Astrocyte (in vitro differentiated cells and primary cell): Measurements from ENCODE around the gene COL5A3. TPM values are rescaled to one million over a fixed set of nuclear protein-coding genes. Genes with fewer than 3 reads are reported as not detected.

Experiments
- DNase-seq: peaks from one replicate; pipeline ENCODE4 v3.0.0-alpha.2; 2010; ENCODE audit warnings: low read depth
- FAIRE-seq: peaks from 2 replicates; lab custom pipeline; 2011; peaks lifted over from hg19 to GRCh38; lab: Jason Lieb, UNC
- H2AFZ ChIP-seq: 2 replicates; pipeline ENCODE4 v1.6.0; 2012; ENCODE audit warnings: low read depth, low read length, inconsistent platforms
- H3K27ac ChIP-seq: 2 replicates; pipeline ENCODE4 v1.5.1; 2011; ENCODE audit warnings: low read depth, low read length, inconsistent platforms
- H3K27me3 ChIP-seq: 2 replicates; pipeline ENCODE4 v1.6.0; 2011; ENCODE audit warnings: low read length, inconsistent platforms; ENCODE audit not compliant: insufficient read depth
- H3K36me3 ChIP-seq: 2 replicates; pipeline ENCODE4 v1.5.1; 2011; ENCODE audit warnings: low read length, inconsistent platforms; ENCODE audit not compliant: insufficient read depth
- H3K4me1 ChIP-seq: 2 replicates; pipeline ENCODE4 v1.5.1; 2011; ENCODE audit warnings: low read length, inconsistent platforms; ENCODE audit not compliant: insufficient read depth
- H3K4me2 ChIP-seq: 2 replicates; pipeline ENCODE4 v1.6.0; 2012; ENCODE audit warnings: low read length, inconsistent platforms
- H3K4me3 ChIP-seq: 2 replicates; pipeline ENCODE4 v1.5.1; 2011; ENCODE audit warnings: low read depth, mild to moderate bottlenecking, low read length, inconsistent platforms; ENCODE audit not compliant: insufficient read depth
- H3K79me2 ChIP-seq: 2 replicates; pipeline ENCODE4 v1.6.0; 2012; ENCODE audit warnings: mild to moderate bottlenecking, low read length, inconsistent platforms; ENCODE audit not compliant: insufficient read depth
- H3K9ac ChIP-seq: 2 replicates; pipeline ENCODE4 v1.6.0; 2012; ENCODE audit warnings: mild to moderate bottlenecking, low read length, inconsistent platforms
- H3K9me3 ChIP-seq: 2 replicates; pipeline ENCODE4 v1.5.1; 2012; ENCODE audit warnings: low read depth, mild to moderate bottlenecking, low read length, inconsistent platforms; ENCODE audit not compliant: insufficient read depth
- H4K20me1 ChIP-seq: 2 replicates; pipeline ENCODE4 v1.6.0; 2012; ENCODE audit warnings: low read length, inconsistent platforms; ENCODE audit not compliant: insufficient read depth
- H3K27ac Mint-ChIP-seq: one replicate; pipeline ENCODE4 v1.8.0; 2021; ENCODE audit warnings: mild to moderate bottlenecking, mixed read lengths; ENCODE audit not compliant: unreplicated experiment
- H3K27me3 Mint-ChIP-seq: one replicate; pipeline ENCODE4 v1.8.0; 2021; ENCODE audit warnings: low read depth, mixed read lengths; ENCODE audit not compliant: unreplicated experiment
- H3K36me3 Mint-ChIP-seq: one replicate; pipeline ENCODE4 v1.8.0; 2021; ENCODE audit warnings: low read depth, mixed read lengths; ENCODE audit not compliant: unreplicated experiment
- H3K4me1 Mint-ChIP-seq: one replicate; pipeline ENCODE4 v1.8.0; 2021; ENCODE audit warnings: low read depth, mixed read lengths; ENCODE audit not compliant: unreplicated experiment
- H3K4me3 Mint-ChIP-seq: one replicate; pipeline ENCODE4 v1.8.0; 2021; ENCODE audit warnings: mild to moderate bottlenecking, moderate library complexity, mixed read lengths; ENCODE audit not compliant: unreplicated experiment
- H3K9me3 Mint-ChIP-seq: one replicate; pipeline ENCODE4 v1.8.0; 2021; ENCODE audit warnings: mild to moderate bottlenecking, mixed read lengths; ENCODE audit not compliant: unreplicated experiment
- EZH2 ChIP-seq: IDR thresholded peaks from 2 replicates; pipeline ENCODE4 v1.6.1; 2012; ENCODE audit warnings: mild to moderate bottlenecking, low read length, inconsistent platforms; ENCODE audit not compliant: insufficient read depth
- microRNA-seq: library from miRNA; unstranded; fragments of <30 nt; microRNA quantifications from one replicate; pipeline ENCODE4 v1.2.0, GENCODE V29; 2020
- total RNA-seq: library from RNA; stranded (reverse); gene quantifications from 2 replicates; pipeline ENCODE4 v1.2.1, GENCODE V29; 2021
- TF ChIP-seq, protein P1 (sequence below): IDR thresholded peaks from 2 replicates; pipeline ENCODE4 v1.5.1; 2011; ENCODE audit warnings: low read depth, mild to moderate bottlenecking, inconsistent platforms, low read length, moderate library complexity; ENCODE audit not compliant: insufficient read depth

The COL5A3 gene
- total RNA-seq, 1 donor from 2014 or later, result 22.2 TPM

DNA sequence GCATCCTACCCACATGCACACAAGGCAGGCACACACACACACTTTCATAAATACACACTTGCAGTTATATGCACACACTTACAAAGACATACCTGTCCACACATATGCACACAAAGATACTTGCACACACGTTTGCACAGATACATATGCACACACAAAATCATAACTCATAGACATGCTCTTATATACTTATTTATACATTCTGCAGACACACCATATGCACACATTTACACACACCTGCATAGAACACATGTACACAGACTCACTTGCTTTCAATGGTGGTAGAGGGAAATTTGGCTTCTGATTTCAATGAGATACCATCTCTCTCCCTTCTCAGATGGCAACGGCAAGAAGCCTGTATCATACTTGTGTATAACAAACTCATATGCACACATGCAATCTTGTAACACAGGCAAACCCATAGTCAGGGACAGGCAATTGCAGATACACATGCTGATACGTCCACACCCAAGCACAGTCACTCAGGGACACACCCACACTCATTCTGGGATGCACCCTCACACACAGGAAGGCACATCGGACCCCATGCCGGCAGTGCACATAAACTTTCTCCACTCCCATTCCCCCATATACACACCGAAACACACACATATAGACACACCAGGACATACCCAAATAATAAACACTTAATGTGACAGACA is 98.6 kb downstream of the COL5A3 start:
- Histone ChIP-seq H3K27me3 (peaks cover 21% of the 10 kb centered on the region), H3K36me3 (no peaks in the 10 kb centered on the region), H3K4me2 (no peak overlapping the region), H3K9me3 (no peaks in the 10 kb centered on the region), H3K4me1 (peaks cover 8% of the 10 kb centered on the region), H3K4me3 (no peak overlapping the region), H3K9ac (no peak overlapping the region), H2AFZ (no peak overlapping the region), H3K27ac (no peak overlapping the region), H4K20me1 (peaks cover 7% of the 10 kb centered on the region), H3K79me2 (no peaks in the 10 kb centered on the region)
- H3K9me3 Mint-ChIP-seq, result no peaks in the 10 kb centered on the region
- TF ChIP-seq, protein P1, sequence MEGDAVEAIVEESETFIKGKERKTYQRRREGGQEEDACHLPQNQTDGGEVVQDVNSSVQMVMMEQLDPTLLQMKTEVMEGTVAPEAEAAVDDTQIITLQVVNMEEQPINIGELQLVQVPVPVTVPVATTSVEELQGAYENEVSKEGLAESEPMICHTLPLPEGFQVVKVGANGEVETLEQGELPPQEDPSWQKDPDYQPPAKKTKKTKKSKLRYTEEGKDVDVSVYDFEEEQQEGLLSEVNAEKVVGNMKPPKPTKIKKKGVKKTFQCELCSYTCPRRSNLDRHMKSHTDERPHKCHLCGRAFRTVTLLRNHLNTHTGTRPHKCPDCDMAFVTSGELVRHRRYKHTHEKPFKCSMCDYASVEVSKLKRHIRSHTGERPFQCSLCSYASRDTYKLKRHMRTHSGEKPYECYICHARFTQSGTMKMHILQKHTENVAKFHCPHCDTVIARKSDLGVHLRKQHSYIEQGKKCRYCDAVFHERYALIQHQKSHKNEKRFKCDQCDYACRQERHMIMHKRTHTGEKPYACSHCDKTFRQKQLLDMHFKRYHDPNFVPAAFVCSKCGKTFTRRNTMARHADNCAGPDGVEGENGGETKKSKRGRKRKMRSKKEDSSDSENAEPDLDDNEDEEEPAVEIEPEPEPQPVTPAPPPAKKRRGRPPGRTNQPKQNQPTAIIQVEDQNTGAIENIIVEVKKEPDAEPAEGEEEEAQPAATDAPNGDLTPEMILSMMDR, result no peak
- H3K27ac Mint-ChIP-seq, result no peak overlapping the region
- H3K4me3 Mint-ChIP-seq, result no peak overlapping the region
- peaks cover 6% of the 10 kb centered on the region for H3K36me3 Mint-ChIP-seq
- H3K4me1 Mint-ChIP-seq, result peaks cover 2% of the 10 kb centered on the region
- FAIRE-seq (no peak), DNase-seq (no peak)
- no peaks in the 10 kb centered on the region for H3K27me3 Mint-ChIP-seq

DNA sequence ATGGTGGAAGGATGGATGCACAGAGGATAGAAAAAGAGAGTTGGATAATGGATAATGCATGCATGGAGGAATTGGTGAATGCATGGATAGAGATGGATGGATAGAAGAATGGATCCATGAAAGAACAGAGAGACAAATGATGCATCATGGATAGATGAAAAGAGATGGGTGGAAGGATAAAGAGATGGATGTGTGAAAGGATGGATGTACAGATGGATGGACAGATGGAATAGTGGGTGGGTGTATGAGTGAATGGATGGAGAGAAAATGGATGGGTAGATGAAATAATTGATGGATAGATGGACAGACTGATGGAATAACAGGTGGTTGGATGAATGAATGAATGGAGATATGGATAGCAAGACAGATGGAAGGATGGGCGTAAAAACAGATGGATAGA is 99.7 kb downstream of the COL5A3 start:
- Mint-ChIP-seq H3K36me3 (peaks cover 6% of the 10 kb centered on the region), H3K9me3 (no peaks in the 10 kb centered on the region), H3K4me3 (no peak overlapping the region), H3K27ac (no peak overlapping the region), H3K27me3 (no peaks in the 10 kb centered on the region), H3K4me1 (no peaks in the 10 kb centered on the region)
- peaks cover 8% of the 10 kb centered on the region for H3K4me1 ChIP-seq
- no peak overlapping the region for H3K9ac ChIP-seq
- no peak overlapping the region for H2AFZ ChIP-seq
- H3K36me3 ChIP-seq, result no peaks in the 10 kb centered on the region
- no peak overlapping the region for H3K4me2 ChIP-seq
- peaks cover 21% of the 10 kb centered on the region for H3K27me3 ChIP-seq
- H3K4me3 ChIP-seq, result no peak overlapping the region
- H4K20me1 ChIP-seq, result peaks cover 7% of the 10 kb centered on the region
- no peak for TF ChIP-seq EZH2
- TF ChIP-seq, protein P1, result no peak
- no peaks in the 10 kb centered on the region for H3K79me2 ChIP-seq
- DNase-seq, result no peak
- FAIRE-seq, result no peak
- no peak overlapping the region for H3K27ac ChIP-seq
- H3K9me3 ChIP-seq, result no peaks in the 10 kb centered on the region

Small RNA genes lying within 50 kb of the gene (microRNA-seq; reads per million reads assigned to microRNA genes)
- gene MIR5589, result not detected

Other genes with a start within 250 kb of the COL5A3 start
- 13.7 and 14.4 TPM in 2 replicates for gene ZNF846, start 241.8 kb downstream of the COL5A3 start, total RNA-seq
- gene FBXL12, start 191.4 kb downstream of the COL5A3 start, total RNA-seq, result 52.3 and 54.2 TPM in 2 replicates
- gene UBL5, start 182.6 kb downstream of the COL5A3 start, total RNA-seq, result 519 and 547 TPM in 2 replicates
- 102 and 109 TPM in 2 replicates for gene PIN1, start 175.2 kb downstream of the COL5A3 start, total RNA-seq
- gene OLFM2, start 74.0 kb downstream of the COL5A3 start, total RNA-seq, result 71.3 and 97.4 TPM in 2 replicates
- gene RDH8, start 3.0 kb upstream of the COL5A3 start, total RNA-seq, result not detected in 2 replicates
- 73.5 and 86.8 TPM in 2 replicates for gene SHFL, start 75.8 kb upstream of the COL5A3 start, total RNA-seq
- 0.24 TPM in 1 of 2 replicates, not detected in the other for gene ANGPTL6, start 92.2 kb upstream of the COL5A3 start, total RNA-seq
- 54.2 and 55.6 TPM in 2 replicates for gene PPAN, start 95.9 kb upstream of the COL5A3 start, total RNA-seq
- 19.3 and 22.8 TPM in 2 replicates for gene P2RY11, start 101.2 kb upstream of the COL5A3 start, total RNA-seq
- 207 and 215 TPM in 2 replicates for gene EIF3G, start 109.4 kb upstream of the COL5A3 start, total RNA-seq
- gene DNMT1, start 184.4 kb upstream of the COL5A3 start, total RNA-seq, result 42.6 and 50.6 TPM in 2 replicates
- gene S1PR2, start 220.8 kb upstream of the COL5A3 start, total RNA-seq, result 15.7 and 16.8 TPM in 2 replicates
- gene MRPL4, start 241.7 kb upstream of the COL5A3 start, total RNA-seq, result 57.8 and 60.3 TPM in 2 replicates